ENCODE data around the gene ZNF385A. TPM values are rescaled to one million over a fixed set of nuclear protein-coding genes. Genes with fewer than 3 reads are reported as not detected.
A peak's percentile ranks its signal among the peaks of the same experiment; 100 is the strongest.

The ZNF385A gene
- total and polyA plus RNA-seq, 11 donors = 3.6 to 22.7 (median 6.1) TPM

DNA sequence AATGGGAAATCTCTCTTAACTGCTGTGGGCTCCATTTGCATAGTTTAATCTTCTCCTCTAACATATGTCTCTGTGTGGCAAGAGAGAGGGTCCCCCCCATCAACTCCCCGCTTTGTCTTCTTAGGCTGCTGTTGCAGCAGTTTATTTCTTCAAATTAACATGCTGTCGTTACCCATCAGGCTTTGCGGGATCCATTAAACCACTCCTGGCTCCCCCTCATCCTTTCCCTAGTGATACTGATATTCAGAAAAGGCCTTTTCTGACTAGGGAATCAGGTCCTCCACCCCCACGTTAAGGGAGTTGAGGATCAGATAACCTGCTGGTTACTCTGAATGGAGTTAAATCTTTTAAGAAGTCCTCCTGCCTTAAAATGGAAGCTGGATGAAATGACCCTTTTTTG, 35.5 kb downstream of the ZNF385A start:
- ATAC-seq = no peak
- Histone ChIP-seq H3K36me3 (peaks cover 3 to 84% (median 75%) of the 10 kb centered on the region in 9 donors), H3K4me1 (peaks cover 0 to 29% (median 10%) of the 10 kb centered on the region in 12 donors), H3K9me3 (no peaks in the 10 kb centered on the region), H3K4me3 (no peak overlapping the region), H3K27ac (no peak overlapping the region), H3K27me3 (no peaks in the 10 kb centered on the region)
- no peak for DNase-seq
- TF ChIP-seq, protein P1, sequence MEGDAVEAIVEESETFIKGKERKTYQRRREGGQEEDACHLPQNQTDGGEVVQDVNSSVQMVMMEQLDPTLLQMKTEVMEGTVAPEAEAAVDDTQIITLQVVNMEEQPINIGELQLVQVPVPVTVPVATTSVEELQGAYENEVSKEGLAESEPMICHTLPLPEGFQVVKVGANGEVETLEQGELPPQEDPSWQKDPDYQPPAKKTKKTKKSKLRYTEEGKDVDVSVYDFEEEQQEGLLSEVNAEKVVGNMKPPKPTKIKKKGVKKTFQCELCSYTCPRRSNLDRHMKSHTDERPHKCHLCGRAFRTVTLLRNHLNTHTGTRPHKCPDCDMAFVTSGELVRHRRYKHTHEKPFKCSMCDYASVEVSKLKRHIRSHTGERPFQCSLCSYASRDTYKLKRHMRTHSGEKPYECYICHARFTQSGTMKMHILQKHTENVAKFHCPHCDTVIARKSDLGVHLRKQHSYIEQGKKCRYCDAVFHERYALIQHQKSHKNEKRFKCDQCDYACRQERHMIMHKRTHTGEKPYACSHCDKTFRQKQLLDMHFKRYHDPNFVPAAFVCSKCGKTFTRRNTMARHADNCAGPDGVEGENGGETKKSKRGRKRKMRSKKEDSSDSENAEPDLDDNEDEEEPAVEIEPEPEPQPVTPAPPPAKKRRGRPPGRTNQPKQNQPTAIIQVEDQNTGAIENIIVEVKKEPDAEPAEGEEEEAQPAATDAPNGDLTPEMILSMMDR (IDR thresholded peaks at IDR 0.05) = no peak
- TF ChIP-seq POLR2A (IDR thresholded peaks at IDR 0.05) = no peak
- WGBS, 4 donors = 83 to 90% (median 88%) methylated on average over 4 of the region's 4 CpGs
- intact Hi-C loops (cut with DNase I) = no loop called here

DNA sequence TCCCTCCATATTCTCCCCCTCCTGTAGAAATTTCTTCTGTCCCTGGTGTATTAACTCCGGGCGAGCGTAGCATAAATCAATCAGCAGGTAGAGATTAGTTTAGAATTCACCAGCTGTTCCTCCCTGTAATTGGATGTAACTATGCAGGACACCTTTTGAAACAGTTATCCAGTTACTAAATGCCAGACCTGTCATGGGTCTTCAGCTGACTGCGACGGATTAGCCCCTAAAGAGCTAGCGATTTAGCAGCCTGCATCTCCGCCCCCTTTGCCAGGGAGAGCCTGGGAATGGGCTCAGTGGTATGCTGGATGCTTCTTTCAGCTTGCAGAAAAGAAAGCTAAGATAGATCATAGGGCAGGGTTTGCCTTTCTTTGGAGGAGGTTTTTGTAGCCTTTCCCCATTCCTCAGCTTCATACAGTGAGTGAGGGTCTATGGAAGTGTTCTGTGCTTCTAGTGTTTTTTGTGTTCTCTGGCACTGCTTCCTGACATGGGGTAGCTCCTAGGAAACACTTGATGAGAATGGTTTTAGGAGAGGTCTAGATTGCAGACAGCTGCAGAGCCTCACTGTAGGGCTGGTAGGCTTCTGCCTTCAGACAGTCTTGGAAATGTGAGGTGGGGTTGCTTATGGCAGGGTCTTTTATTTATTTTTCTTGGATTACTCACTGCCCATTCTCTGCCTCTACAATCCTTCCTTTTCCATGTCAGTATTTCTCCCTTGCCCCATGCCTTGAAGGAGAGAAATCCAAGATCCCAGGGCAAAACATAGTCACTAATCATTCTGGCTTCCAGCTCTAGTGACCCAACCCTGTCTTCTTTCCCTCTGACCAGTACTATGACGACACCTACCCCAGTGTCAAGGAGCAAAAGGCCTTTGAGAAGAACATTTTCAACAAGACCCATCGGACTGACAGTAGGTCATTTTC, 42.9 kb downstream of the ZNF385A start:
- Histone ChIP-seq H3K36me3 (peaks cover 0 to 66% (median 62%) of the 10 kb centered on the region in 9 donors), H3K27me3 (no peaks in the 10 kb centered on the region), H3K4me1 (peaks cover 2 to 35% (median 24%) of the 10 kb centered on the region in 12 donors), H3K4me3 (no peak overlapping the region), H3K9me3 (no peaks in the 10 kb centered on the region), H3K27ac (no peak overlapping the region)
- no peak for DNase-seq
- intact Hi-C loops (cut with DNase I) = no loop called here
- 81 to 87% (median 85%) methylated on average over 9 of the region's 9 CpGs for WGBS, 4 donors
- TF ChIP-seq POLR2A (IDR thresholded peaks at IDR 0.05) = no peak
- TF ChIP-seq, protein P1 (IDR thresholded peaks at IDR 0.05) = no peak
- ATAC-seq = no peak

DNA sequence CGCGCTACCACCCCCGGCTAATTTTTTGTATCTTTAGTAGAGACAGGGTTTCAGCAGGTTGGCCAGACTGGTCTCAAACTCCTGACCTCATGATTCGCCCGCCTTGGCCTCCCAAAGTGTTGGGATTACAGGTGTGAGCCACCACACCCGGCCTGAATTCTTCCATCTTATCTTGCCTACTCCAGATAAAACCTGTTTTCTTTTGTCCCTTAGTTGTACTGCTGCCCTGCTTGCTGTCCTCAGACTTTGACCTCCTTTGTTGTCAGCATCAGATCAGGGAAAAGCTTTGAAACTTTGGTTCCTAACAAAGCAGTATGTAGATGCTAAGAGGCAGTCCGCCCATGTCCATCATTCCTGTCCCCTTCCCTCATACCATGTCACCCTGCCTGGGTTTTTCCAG, 43.7 kb downstream of the ZNF385A start:
- H3K4me1 ChIP-seq = peaks cover 2 to 40% (median 27%) of the 10 kb centered on the region in 12 donors
- TF ChIP-seq, protein P1 (IDR thresholded peaks at IDR 0.05) = no peak
- no peak for TF ChIP-seq POLR2A (IDR thresholded peaks at IDR 0.05)
- DNase-seq (no peak), ATAC-seq (no peak)
- no peaks in the 10 kb centered on the region for H3K9me3 ChIP-seq
- H3K4me3 ChIP-seq = no peak overlapping the region
- 88 to 90% (median 89%) methylated on average over 7 of the region's 7 CpGs for whole genome bisulfite sequencing, 4 donors
- no peak overlapping the region for H3K27ac ChIP-seq
- peaks cover 0 to 59% (median 54%) of the 10 kb centered on the region in 9 donors for H3K36me3 ChIP-seq
- intact Hi-C loops (cut with DNase I) = no loop called here
- H3K27me3 ChIP-seq = no peaks in the 10 kb centered on the region

DNA sequence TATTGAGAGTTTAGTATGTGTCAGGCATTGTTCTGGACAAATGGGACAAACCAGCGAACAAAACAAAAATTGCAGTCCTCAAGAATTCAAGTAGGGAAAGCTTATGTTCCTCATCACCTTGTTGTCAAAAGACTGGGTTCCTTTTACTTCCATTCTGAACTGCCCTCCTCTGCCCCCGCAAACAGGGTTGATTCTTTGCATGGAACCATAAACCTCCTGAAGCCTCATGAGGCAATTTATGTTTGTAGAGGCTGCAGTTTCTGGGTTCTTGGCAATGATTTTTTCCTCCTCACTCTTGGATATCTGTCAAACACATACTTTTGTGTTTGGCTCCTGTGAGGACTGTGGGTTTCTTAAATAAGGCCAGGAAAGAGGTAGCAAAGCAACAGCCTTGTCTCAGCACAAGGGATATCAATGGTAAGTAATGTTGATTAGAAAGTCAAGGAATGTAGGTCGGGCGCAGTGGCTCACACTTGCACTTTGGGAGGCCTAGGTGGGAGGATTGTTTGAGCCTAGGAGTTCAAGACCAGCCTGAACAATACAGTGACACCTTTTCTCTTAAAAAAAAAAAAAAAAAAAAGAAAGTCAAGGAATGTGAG, 45.7 kb downstream of the ZNF385A start:
- ATAC-seq = no peak
- peak overlapping the region in 7 of 12 donors; percentile 8 to 84 (median 52) for H3K27ac ChIP-seq
- WGBS, 4 donors = 82 to 87% (median 84%) methylated on average over 4 of the region's 4 CpGs
- TF ChIP-seq POLR2A (IDR thresholded peaks at IDR 0.05) = no peak
- TF ChIP-seq, protein P1 (IDR thresholded peaks at IDR 0.05) = no peak
- H3K36me3 ChIP-seq = peaks cover 0 to 38% (median 34%) of the 10 kb centered on the region in 9 donors
- no peak for DNase-seq
- no peak overlapping the region for H3K4me3 ChIP-seq
- H3K27me3 ChIP-seq = no peaks in the 10 kb centered on the region
- peaks cover 2 to 40% (median 27%) of the 10 kb centered on the region in 12 donors for H3K4me1 ChIP-seq
- H3K9me3 ChIP-seq = no peaks in the 10 kb centered on the region
- intact Hi-C loops (cut with DNase I) = no loop called here

All from heart left ventricle (tissue), 16 donors.